ENCODE data around the gene FKBP15.

DNA sequence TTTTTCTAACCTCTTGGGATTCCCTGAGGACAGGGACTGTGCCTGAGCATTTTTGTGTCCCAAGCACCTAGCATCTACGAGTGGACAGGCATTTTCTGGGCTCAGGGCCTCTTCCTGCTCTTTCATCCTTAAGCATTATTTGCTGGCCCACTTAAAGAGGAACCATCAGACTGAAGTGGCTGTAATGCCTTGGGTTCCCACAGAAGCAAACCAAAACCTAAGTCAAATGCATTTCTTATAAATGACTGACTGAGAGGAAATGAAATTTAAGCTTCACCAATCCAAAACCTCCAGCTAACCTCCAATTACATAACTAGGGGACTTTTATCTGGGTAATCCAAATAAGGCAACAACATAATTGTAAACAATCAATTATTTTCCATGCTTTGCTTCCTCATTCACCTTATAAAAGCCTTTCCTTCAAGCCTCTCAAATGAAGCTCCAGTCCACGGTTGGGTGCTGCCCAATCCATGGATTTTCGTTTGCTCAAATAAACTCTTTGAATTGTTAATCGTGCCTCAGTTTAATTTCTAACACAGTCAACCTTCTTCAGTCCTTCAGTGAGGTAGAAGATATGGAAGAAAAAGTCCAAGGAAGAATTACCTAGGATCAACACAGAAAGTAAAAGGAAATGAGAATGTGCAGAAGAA is 95.6 kb downstream of the FKBP15 start:
- TF ChIP-seq, protein P1, sequence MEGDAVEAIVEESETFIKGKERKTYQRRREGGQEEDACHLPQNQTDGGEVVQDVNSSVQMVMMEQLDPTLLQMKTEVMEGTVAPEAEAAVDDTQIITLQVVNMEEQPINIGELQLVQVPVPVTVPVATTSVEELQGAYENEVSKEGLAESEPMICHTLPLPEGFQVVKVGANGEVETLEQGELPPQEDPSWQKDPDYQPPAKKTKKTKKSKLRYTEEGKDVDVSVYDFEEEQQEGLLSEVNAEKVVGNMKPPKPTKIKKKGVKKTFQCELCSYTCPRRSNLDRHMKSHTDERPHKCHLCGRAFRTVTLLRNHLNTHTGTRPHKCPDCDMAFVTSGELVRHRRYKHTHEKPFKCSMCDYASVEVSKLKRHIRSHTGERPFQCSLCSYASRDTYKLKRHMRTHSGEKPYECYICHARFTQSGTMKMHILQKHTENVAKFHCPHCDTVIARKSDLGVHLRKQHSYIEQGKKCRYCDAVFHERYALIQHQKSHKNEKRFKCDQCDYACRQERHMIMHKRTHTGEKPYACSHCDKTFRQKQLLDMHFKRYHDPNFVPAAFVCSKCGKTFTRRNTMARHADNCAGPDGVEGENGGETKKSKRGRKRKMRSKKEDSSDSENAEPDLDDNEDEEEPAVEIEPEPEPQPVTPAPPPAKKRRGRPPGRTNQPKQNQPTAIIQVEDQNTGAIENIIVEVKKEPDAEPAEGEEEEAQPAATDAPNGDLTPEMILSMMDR (optimal IDR thresholded peaks at IDR 0.05 in 1 of 3, IDR thresholded peaks at IDR 0.05 in 1 of 3, conservative IDR thresholded peaks at IDR 0.05 in 1 of 3; ENCODE audit: extremely low read depth in 1 of 3, insufficient read depth in 2 of 3, low read length in 3 of 3), result no peak
- no peak for TF ChIP-seq EZH2 (IDR thresholded peaks at IDR 0.05; ENCODE audit: low read length)
